ENCODE results near the gene LRP6.
"Not testable (repeated sequence)": the region's sequence is repeated elsewhere in the genome, so short reads cannot be mapped to it uniquely, and the experiment has no call there.

LRP6 gene

DNA sequence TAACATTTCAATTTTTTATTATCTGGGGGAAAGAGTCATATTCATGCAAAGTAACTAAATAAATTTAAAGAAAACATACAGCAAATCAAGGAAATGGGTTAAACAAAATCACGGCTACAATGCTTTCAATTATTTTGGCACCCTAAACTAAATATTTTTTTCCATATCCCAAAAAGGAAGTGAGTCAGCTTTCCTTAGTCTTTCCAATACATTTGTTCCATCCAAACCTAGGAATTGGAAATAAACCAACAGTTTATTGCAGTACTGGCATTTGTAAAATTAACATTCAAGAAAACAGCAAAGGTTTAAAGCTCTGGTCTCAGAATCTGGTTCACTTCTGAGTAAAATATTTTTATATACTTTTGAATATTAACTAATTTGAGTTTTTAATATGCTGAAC is 106.9 kb downstream of the LRP6 start:
- no peak overlapping the region for H3K9ac ChIP-seq (ENCODE audit: low read depth, low read length)
- no peak overlapping the region for H3K4me3 ChIP-seq (ENCODE audit: low read depth, low read length)
- no peaks in the 10 kb centered on the region for H3K4me1 ChIP-seq (ENCODE audit: control insufficient read depth, insufficient read depth, low read length)
- peaks cover 8% of the 10 kb centered on the region for H3K36me3 ChIP-seq (ENCODE audit: control insufficient read depth, insufficient read depth, low read length)
- no peaks in the 10 kb centered on the region for H3K9me3 ChIP-seq (ENCODE audit: control insufficient read depth, insufficient read depth, low read length)
- H3K27me3 ChIP-seq (ENCODE audit: control insufficient read depth, insufficient read depth, low read length) = no peaks in the 10 kb centered on the region

DNA sequence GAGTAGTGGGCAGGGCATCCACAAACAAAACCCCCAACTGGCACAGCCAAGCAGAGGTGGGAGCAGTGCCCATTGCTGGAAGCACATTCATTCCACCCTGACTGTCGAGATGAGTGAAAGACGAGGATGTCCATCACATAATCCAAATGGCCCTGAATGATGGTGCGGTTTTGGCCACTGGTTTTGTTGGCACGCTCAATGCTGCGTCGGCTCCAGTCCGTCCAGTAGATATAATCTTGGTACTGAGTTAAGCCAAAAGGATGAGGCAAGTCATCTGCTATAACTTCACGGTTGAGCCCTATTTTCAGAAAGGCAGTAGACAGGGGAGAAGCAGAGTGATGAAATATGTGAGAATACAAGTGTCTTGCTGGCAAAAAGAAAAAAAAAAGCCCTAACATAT is 108.0 kb downstream of the LRP6 start:
- Histone ChIP-seq H3K9ac (ENCODE audit: low read depth, low read length) (no peak overlapping the region), H3K9me3 (ENCODE audit: control insufficient read depth, insufficient read depth, low read length) (no peaks in the 10 kb centered on the region), H3K36me3 (ENCODE audit: control insufficient read depth, insufficient read depth, low read length) (peaks cover 4% of the 10 kb centered on the region), H3K27me3 (ENCODE audit: control insufficient read depth, insufficient read depth, low read length) (no peaks in the 10 kb centered on the region), H3K4me1 (ENCODE audit: control insufficient read depth, insufficient read depth, low read length) (no peaks in the 10 kb centered on the region), H3K4me3 (ENCODE audit: low read depth, low read length) (no peak overlapping the region)

- H3K9ac ChIP-seq (ENCODE audit: low read depth, low read length) = no peak overlapping the region
- H3K36me3 ChIP-seq (ENCODE audit: control insufficient read depth, insufficient read depth, low read length) = peaks cover 4% of the 10 kb centered on the region
- H3K4me3 ChIP-seq (ENCODE audit: low read depth, low read length) = no peak overlapping the region
- H3K4me1 ChIP-seq (ENCODE audit: control insufficient read depth, insufficient read depth, low read length) = no peaks in the 10 kb centered on the region
- no peaks in the 10 kb centered on the region for H3K27me3 ChIP-seq (ENCODE audit: control insufficient read depth, insufficient read depth, low read length)
- no peaks in the 10 kb centered on the region for H3K9me3 ChIP-seq (ENCODE audit: control insufficient read depth, insufficient read depth, low read length)
Measured at GRCh38 chr12:12157424-12157823, 109.4 kb downstream of the LRP6 start.

GRCh38 chr12:12156828-12157227 is 110.0 kb downstream of the LRP6 start:
- Histone ChIP-seq H3K4me3 (ENCODE audit: low read depth, low read length) (no peak overlapping the region), H3K9me3 (ENCODE audit: control insufficient read depth, insufficient read depth, low read length) (no peaks in the 10 kb centered on the region), H3K9ac (ENCODE audit: low read depth, low read length) (no peak overlapping the region), H3K4me1 (ENCODE audit: control insufficient read depth, insufficient read depth, low read length) (no peaks in the 10 kb centered on the region), H3K36me3 (ENCODE audit: control insufficient read depth, insufficient read depth, low read length) (peaks cover 4% of the 10 kb centered on the region), H3K27me3 (ENCODE audit: control insufficient read depth, insufficient read depth, low read length) (no peaks in the 10 kb centered on the region)

DNA sequence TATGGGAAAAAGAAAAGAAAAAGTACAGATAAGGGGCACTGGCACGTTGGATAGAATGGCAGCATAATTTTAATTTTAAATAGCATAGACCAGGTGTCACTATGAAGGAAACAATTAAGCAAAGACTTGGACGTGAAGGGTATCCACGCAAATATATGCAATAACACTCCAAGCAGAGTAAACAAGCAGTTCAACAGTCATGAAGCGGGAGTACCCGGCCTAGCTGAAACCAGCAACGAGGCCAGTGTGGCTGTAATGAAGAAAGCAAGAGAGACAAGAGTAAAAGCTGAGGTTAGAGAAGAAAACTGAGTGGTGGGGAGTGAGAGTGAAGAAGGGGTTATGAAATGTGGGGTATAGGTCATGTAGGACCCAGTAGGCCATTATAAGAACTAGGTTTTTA is 110.7 kb downstream of the LRP6 start:
- Histone ChIP-seq H3K36me3 (ENCODE audit: control insufficient read depth, insufficient read depth, low read length) (peaks cover 4% of the 10 kb centered on the region), H3K4me1 (ENCODE audit: control insufficient read depth, insufficient read depth, low read length) (no peaks in the 10 kb centered on the region), H3K4me3 (ENCODE audit: low read depth, low read length) (no peak overlapping the region), H3K9me3 (ENCODE audit: control insufficient read depth, insufficient read depth, low read length) (no peaks in the 10 kb centered on the region), H3K9ac (ENCODE audit: low read depth, low read length) (no peak overlapping the region), H3K27me3 (ENCODE audit: control insufficient read depth, insufficient read depth, low read length) (no peaks in the 10 kb centered on the region)

DNA sequence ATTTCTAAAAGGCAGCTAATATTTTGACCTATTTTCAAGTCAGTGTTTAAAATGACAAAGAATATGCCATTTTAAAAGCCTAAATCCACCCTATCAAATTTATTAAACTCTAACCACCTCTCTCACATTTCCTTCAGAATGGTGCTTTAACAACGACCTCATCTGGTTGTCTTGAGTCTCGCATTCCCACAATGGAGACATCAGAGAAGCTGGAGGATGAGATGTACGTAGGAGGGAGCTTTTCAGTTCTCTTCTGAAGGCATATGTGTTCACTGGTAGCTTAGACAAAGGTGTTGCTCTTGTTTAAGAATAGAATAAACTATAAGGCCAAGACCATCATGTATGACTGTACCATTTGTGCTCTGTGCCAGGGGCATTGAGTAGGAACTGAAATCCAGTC is 113.2 kb downstream of the LRP6 start:
- H3K4me1 ChIP-seq (ENCODE audit: control insufficient read depth, insufficient read depth, low read length) = no peaks in the 10 kb centered on the region
- H3K4me3 ChIP-seq (ENCODE audit: low read depth, low read length) = no peak overlapping the region
- no peak overlapping the region for H3K9ac ChIP-seq (ENCODE audit: low read depth, low read length)
- peaks cover 7% of the 10 kb centered on the region for H3K36me3 ChIP-seq (ENCODE audit: control insufficient read depth, insufficient read depth, low read length)
- H3K27me3 ChIP-seq (ENCODE audit: control insufficient read depth, insufficient read depth, low read length) = no peaks in the 10 kb centered on the region
- H3K9me3 ChIP-seq (ENCODE audit: control insufficient read depth, insufficient read depth, low read length) = no peaks in the 10 kb centered on the region

DNA sequence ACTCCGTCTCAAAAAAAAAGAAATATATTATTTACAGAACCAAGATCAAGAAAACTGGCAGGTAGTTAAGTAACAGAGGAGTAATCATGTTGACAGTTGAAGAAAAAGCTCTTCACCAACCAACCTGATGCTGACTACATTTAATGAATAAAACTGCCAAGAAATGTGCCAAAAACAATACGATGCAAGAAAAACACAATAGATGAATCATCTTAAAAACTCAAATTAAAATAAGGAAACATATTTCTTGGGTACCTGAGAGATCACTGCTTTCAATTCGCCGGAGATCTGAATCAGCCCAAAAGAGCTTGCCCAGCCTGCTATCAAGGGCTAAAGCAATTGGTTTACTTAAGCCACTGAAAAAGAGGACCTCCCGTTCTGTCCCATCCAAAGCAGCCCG is 119.7 kb downstream of the LRP6 start:
- H3K4me1 ChIP-seq (ENCODE audit: control insufficient read depth, insufficient read depth, low read length) = no peaks in the 10 kb centered on the region
- no peaks in the 10 kb centered on the region for H3K9me3 ChIP-seq (ENCODE audit: control insufficient read depth, insufficient read depth, low read length)
- H3K4me3 ChIP-seq (ENCODE audit: low read depth, low read length) = no peak overlapping the region
- no peak overlapping the region for H3K9ac ChIP-seq (ENCODE audit: low read depth, low read length)
- no peaks in the 10 kb centered on the region for H3K27me3 ChIP-seq (ENCODE audit: control insufficient read depth, insufficient read depth, low read length)
- H3K36me3 ChIP-seq (ENCODE audit: control insufficient read depth, insufficient read depth, low read length) = peaks cover 7% of the 10 kb centered on the region

DNA sequence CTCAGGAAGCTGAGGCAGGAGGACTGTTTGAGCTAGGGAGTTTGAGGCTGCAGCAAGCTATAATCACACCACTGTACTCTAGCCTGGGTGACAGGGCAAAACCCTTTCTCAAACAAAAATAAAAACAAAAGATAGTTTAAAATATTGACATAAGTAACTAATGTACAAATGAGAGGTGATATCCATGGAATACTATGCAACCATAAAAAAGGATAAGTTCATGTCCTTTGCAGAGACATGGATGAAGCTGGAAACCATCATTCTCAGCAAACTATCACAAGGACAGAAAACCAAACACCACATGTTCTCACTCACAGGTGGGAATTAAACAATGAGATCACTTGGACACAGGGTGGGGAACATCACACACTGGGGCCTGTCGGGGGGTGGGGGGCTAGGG is 122.3 kb downstream of the LRP6 start:
- not testable (repeated sequence) for H3K4me1 ChIP-seq (ENCODE audit: control insufficient read depth, insufficient read depth, low read length); H3K9ac ChIP-seq (ENCODE audit: low read depth, low read length); H3K9me3 ChIP-seq (ENCODE audit: control insufficient read depth, insufficient read depth, low read length); H3K27me3 ChIP-seq (ENCODE audit: control insufficient read depth, insufficient read depth, low read length); H3K4me3 ChIP-seq (ENCODE audit: low read depth, low read length); H3K36me3 ChIP-seq (ENCODE audit: control insufficient read depth, insufficient read depth, low read length)

DNA sequence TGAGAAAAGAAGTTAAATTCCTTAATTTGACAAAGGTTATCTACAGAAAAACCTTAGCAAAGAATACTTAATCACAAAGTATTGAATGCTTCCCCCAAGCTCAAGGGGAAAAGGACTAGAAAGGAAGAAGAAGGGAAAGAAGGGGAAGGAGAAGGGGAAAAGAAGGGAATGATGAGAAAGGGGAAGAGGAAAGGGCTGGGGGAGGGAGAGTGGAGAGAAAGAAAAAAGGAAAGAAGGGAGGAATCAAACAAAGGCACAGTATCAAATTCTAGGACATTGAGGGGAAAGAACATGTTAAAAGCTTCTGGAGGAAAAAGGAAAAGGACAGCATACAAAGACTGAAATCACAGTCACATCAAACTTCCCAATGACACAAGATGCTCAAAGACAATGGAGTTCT is 125.8 kb downstream of the LRP6 start:
- no peaks in the 10 kb centered on the region for H3K4me1 ChIP-seq (ENCODE audit: control insufficient read depth, insufficient read depth, low read length)
- no peaks in the 10 kb centered on the region for H3K36me3 ChIP-seq (ENCODE audit: control insufficient read depth, insufficient read depth, low read length)
- no peak overlapping the region for H3K4me3 ChIP-seq (ENCODE audit: low read depth, low read length)
- no peaks in the 10 kb centered on the region for H3K27me3 ChIP-seq (ENCODE audit: control insufficient read depth, insufficient read depth, low read length)
- H3K9ac ChIP-seq (ENCODE audit: low read depth, low read length) = no peak overlapping the region
- no peaks in the 10 kb centered on the region for H3K9me3 ChIP-seq (ENCODE audit: control insufficient read depth, insufficient read depth, low read length)

GRCh38 chr12:12138203-12139154 is 128.4 kb downstream of the LRP6 start:
- H3K27me3 ChIP-seq (ENCODE audit: control insufficient read depth, insufficient read depth, low read length) = no peaks in the 10 kb centered on the region
- no peaks in the 10 kb centered on the region for H3K36me3 ChIP-seq (ENCODE audit: control insufficient read depth, insufficient read depth, low read length)
- no peaks in the 10 kb centered on the region for H3K9me3 ChIP-seq (ENCODE audit: control insufficient read depth, insufficient read depth, low read length)
- H3K9ac ChIP-seq (ENCODE audit: low read depth, low read length) = no peak overlapping the region
- no peaks in the 10 kb centered on the region for H3K4me1 ChIP-seq (ENCODE audit: control insufficient read depth, insufficient read depth, low read length)
- no peak overlapping the region for H3K4me3 ChIP-seq (ENCODE audit: low read depth, low read length)

- Histone ChIP-seq H3K4me1 (ENCODE audit: control insufficient read depth, insufficient read depth, low read length) (no peaks in the 10 kb centered on the region), H3K4me3 (ENCODE audit: low read depth, low read length) (no peak overlapping the region), H3K36me3 (ENCODE audit: control insufficient read depth, insufficient read depth, low read length) (no peaks in the 10 kb centered on the region)
Measured at GRCh38 chr12:12133785-12134184, 133.1 kb downstream of the LRP6 start.

GRCh38 chr12:12133259-12133658 is 133.6 kb downstream of the LRP6 start:
- Histone ChIP-seq H3K36me3 (ENCODE audit: control insufficient read depth, insufficient read depth, low read length) (no peaks in the 10 kb centered on the region), H3K9ac (ENCODE audit: low read depth, low read length) (no peak overlapping the region), H3K9me3 (ENCODE audit: control insufficient read depth, insufficient read depth, low read length) (no peaks in the 10 kb centered on the region), H3K27me3 (ENCODE audit: control insufficient read depth, insufficient read depth, low read length) (no peaks in the 10 kb centered on the region), H3K4me1 (ENCODE audit: control insufficient read depth, insufficient read depth, low read length) (no peaks in the 10 kb centered on the region), H3K4me3 (ENCODE audit: low read depth, low read length) (no peak overlapping the region)

More at GRCh38 chr12:12133785-12134184, 133.1 kb downstream of the LRP6 start:
- Histone ChIP-seq H3K9ac (ENCODE audit: low read depth, low read length) (no peak overlapping the region), H3K27me3 (ENCODE audit: control insufficient read depth, insufficient read depth, low read length) (no peaks in the 10 kb centered on the region), H3K9me3 (ENCODE audit: control insufficient read depth, insufficient read depth, low read length) (no peaks in the 10 kb centered on the region)
